GM12878 (cell line): Measurements from ENCODE around the gene CRB1. TPM values are rescaled to one million over a fixed set of nuclear protein-coding genes. Genes with fewer than 3 reads are reported as not detected.

ENCODE experiments used
- ATAC-seq: fragments of 200-7000 bp; cut with Tn5 transposase; 3 replicates; pipeline ENCODE4 v1.9.1; 2020; ENCODE audit warnings: mild to moderate bottlenecking, moderate library complexity
- BruUV-seq: library from RNA; stranded (reverse); fragments of 400-500 nt; replicated peaks from 2 replicates; lab custom pipeline; 2021; lab: Mats Ljungman, UMichigan
- CTCF ChIA-PET: fragments of 300-600 bp; sonication (Branson Sonifier 250); formaldehyde crosslinking; extraction: SDS; loops from one replicate; lab custom pipeline; 2021; ENCODE audit warnings: inconsistent platforms; lab: Yijun Ruan, JAX
- POLR2A ChIA-PET: fragments of 350-600 bp; formaldehyde crosslinking; extraction: SDS; loops from one replicate; lab custom pipeline; 2021; ENCODE audit warnings: inconsistent platforms; lab: Charles Lee
- RAD21 ChIA-PET: fragments of 300-600 bp; sonication (Branson Sonifier 250); formaldehyde crosslinking; loops from one replicate; lab custom pipeline; 2023; ENCODE audit warnings: antibody characterized with exemption; ENCODE audit not compliant: unreplicated experiment; lab: Charles Lee
- SMC1A ChIA-PET: fragments of 300-600 bp; sonication (Branson Sonifier 250); formaldehyde crosslinking; loops from one replicate; lab custom pipeline; 2023; ENCODE audit not compliant: unreplicated experiment, uncharacterized antibody; lab: Charles Lee
- DNase-seq: peaks from one replicate; pipeline ENCODE4 v3.0.0-alpha.2; 2011; ENCODE audit warnings: low read depth, low spot score
- FAIRE-seq: peaks from 3 replicates; lab custom pipeline; 2011; peaks lifted over from hg19 to GRCh38; lab: Jason Lieb, UNC
- H2AFZ ChIP-seq: 2 replicates; pipeline ENCODE4 v1.6.0; 2011; ENCODE audit warnings: low read depth, low read length, control low read depth; ENCODE audit not compliant: control insufficient read depth
- H3K27ac ChIP-seq: 2 replicates; pipeline ENCODE4 v1.5.1; 2011; ENCODE audit warnings: control low read depth; ENCODE audit not compliant: control insufficient read depth, insufficient read depth
- H3K27me3 ChIP-seq, 2 experiments: replicated peaks in 1 of 2; 2 replicates each; pipeline versions ENCODE4 v1.6.0 to v1.6.1; 2011; ENCODE audit warnings: low read length in 1 of 2; ENCODE audit not compliant: control insufficient read depth in 2 of 2, insufficient read depth in 2 of 2
- H3K36me3 ChIP-seq, 2 experiments: 2 replicates each; pipeline ENCODE4 v1.5.1; 2011; ENCODE audit warnings: low read length in 1 of 2; ENCODE audit not compliant: control insufficient read depth in 2 of 2, insufficient read depth in 2 of 2
- H3K4me1 ChIP-seq: 2 replicates; pipeline ENCODE4 v1.6.1; 2011; ENCODE audit warnings: mild to moderate bottlenecking, low read length, moderate library complexity, mixed read lengths; ENCODE audit not compliant: control insufficient read depth, insufficient read depth
- H3K4me2 ChIP-seq: 2 replicates; pipeline ENCODE4 v1.6.0; 2011; ENCODE audit warnings: control low read depth; ENCODE audit not compliant: control insufficient read depth, insufficient read depth
- H3K4me3 ChIP-seq: fragments of 200-600 bp; sonication (generic); 2 replicates; pipeline ENCODE4 v1.5.1; 2016
- H3K79me2 ChIP-seq: 2 replicates; pipeline ENCODE4 v1.6.0; 2011; ENCODE audit warnings: low read length; ENCODE audit not compliant: control insufficient read depth, insufficient read depth
- H3K9ac ChIP-seq: 2 replicates; pipeline ENCODE4 v1.8.0; 2011; ENCODE audit warnings: low read length, control low read depth, mixed read lengths; ENCODE audit not compliant: control insufficient read depth, insufficient read depth
- H3K9me3 ChIP-seq: replicated peaks from 3 replicates; pipeline ENCODE4 v1.5.1; 2011; ENCODE audit warnings: mild to moderate bottlenecking, low read length; ENCODE audit not compliant: control insufficient read depth, insufficient read depth
- H4K20me1 ChIP-seq: 2 replicates; pipeline ENCODE4 v1.6.0; 2011; ENCODE audit not compliant: control insufficient read depth, insufficient read depth
- CHD4 ChIP-seq: fragments of 200-600 bp; sonication (generic); IDR thresholded peaks from 2 replicates; pipeline ENCODE4 v1.6.1; 2016; ENCODE audit warnings: mild to moderate bottlenecking
- NFIC ChIP-seq: IDR thresholded peaks from 2 replicates; pipeline ENCODE4 v1.6.1; 2012; ENCODE audit warnings: low read depth, mild to moderate bottlenecking, inconsistent platforms, low read length, moderate library complexity
- RUNX3 ChIP-seq: IDR thresholded peaks from 2 replicates; pipeline ENCODE4 v1.6.1; 2012; ENCODE audit warnings: low read length, inconsistent platforms
- TAF1 ChIP-seq: IDR thresholded peaks from 2 replicates; pipeline ENCODE4 v1.6.1; 2011; ENCODE audit warnings: mild to moderate bottlenecking, low read depth, low read length, borderline replicate concordance
- TARDBP ChIP-seq: IDR thresholded peaks from 2 replicates; pipeline ENCODE4 v1.6.1; 2016; ENCODE audit warnings: borderline replicate concordance
- ZNF592 ChIP-seq: fragments of 450-650 bp; IDR thresholded peaks from 2 replicates; pipeline ENCODE4 v1.6.1; 2017; ENCODE audit warnings: mild to moderate bottlenecking, moderate library complexity
- ZZZ3 ChIP-seq: IDR thresholded peaks from 2 replicates; pipeline ENCODE4 v1.6.1; 2011; ENCODE audit warnings: low read depth; ENCODE audit not compliant: control insufficient read depth, insufficient read length
- WGBS: methylation state at CpG from one replicate; pipeline ENCODE4 v1.1.6; 2016; ENCODE audit warnings: low lambda C conversion rate; ENCODE audit not compliant: insufficient replicate concordance, insufficient coverage; ENCODE audit errors: missing lambda C conversion rate; 5-methylcytosine and 5-hydroxymethylcytosine counted together
- in situ Hi-C: fragments of 300-500 bp; cut with MboI; formaldehyde crosslinking; loops from 9 replicates; pipeline ENCODE4 v1.14.3; 2018; ENCODE audit warnings: mixed read lengths
- intact Hi-C: fragments of 100-400 bp; cut with micrococcal nuclease; formaldehyde crosslinking; loops from one replicate; pipeline ENCODE4 v1.14.2; 2022; ENCODE audit not compliant: unreplicated experiment
- polyA plus RNA-seq, 11 experiments: library from polyadenylated mRNA; depleted of rRNA in 4 of 11; unstranded in 6 of 11; stranded (reverse) in 5 of 11; fragments of >200 nt; fragmentation: Nextera tagmentation in 4 of 11; fragmentation: Illumina TruSeq in 1 of 11; extraction: Ambion mirVana in 4 of 11; extraction: Trizol in 1 of 11; gene quantifications; 1 replicate in 1 of 11; 2 replicates in 10 of 11; pipeline versions ENCODE4 v1.2.1 to v1.2.3, GENCODE V29; 2011 to 2016; ENCODE audit warnings: inconsistent platforms in 2 of 11, missing spikeins in 2 of 11, low read depth in 1 of 11
- total RNA-seq, 4 experiments: library from RNA; depleted of rRNA in 3 of 4; stranded (reverse); fragments of >200 nt in 3 of 4; fragmentation: Illumina TruSeq in 1 of 4; extraction: Trizol in 1 of 4; gene quantifications; 2 replicates each; pipeline versions ENCODE4 v1.2.1 to v1.2.3, GENCODE V29; 2013 to 2021
- TF ChIP-seq, protein P1 (sequence below): fragments of 450-650 bp; IDR thresholded peaks from 2 replicates; pipeline ENCODE4 v1.6.1; 2018; ENCODE audit warnings: mild to moderate bottlenecking, low read depth, moderate library complexity; ENCODE audit not compliant: partially characterized antibody
- TF ChIP-seq, protein P2 (sequence below): IDR thresholded peaks from 2 replicates; pipeline ENCODE4 v1.6.1; 2011; ENCODE audit warnings: low read depth, low read length, improper control_type of control experiment, borderline replicate concordance

CRB1 gene
- total and polyA plus RNA-seq, 10 of the 15 experiments (the other 5 are each of a cell fraction or from before 2014, with no cell fraction given), result 0.06 to 0.10 (median 0.06) TPM; not detected in 7

DNA sequence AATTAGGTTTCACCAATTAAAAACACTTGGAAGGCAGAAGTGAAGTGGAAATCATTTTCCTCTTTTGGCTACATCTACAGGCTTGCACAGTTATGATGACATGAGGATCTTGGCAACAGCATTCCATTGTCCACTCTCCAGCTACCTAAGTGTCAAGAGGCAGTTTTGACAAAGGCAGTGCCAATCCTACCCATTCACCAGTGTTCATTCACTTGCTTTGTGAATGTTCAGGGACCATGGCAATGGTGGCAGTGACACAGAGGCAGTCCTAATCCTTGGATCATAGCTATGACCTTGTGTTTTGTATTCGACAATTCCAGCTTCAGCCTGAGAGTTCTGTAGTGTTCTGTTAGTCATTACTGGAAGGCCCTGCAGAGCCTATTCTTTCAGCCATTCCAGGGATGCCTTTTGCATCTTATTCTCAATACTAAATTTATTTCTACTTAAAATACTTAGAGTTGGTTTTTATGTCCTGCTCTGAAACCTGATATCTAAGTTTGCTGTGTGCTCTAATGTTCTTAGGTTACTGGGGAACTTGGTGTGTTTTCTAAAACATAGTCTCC, 36.7 kb downstream of the CRB1 start:
- CTCF ChIA-PET, result no interaction called here

GRCh38 chr1:197305925-197306324, 37.9 kb downstream of the CRB1 start:
- RAD21 ChIA-PET, result no interaction called here
- Histone ChIP-seq H3K9ac (no peak overlapping the region), H3K4me2 (no peak overlapping the region), H3K79me2 (no peaks in the 10 kb centered on the region), H3K4me1 (no peaks in the 10 kb centered on the region), H2AFZ (no peak overlapping the region), H3K4me3 (no peak overlapping the region), H3K27me3 (no peaks in the 10 kb centered on the region), H3K9me3 (no peaks in the 10 kb centered on the region), H3K27ac (no peak overlapping the region), H3K36me3 (no peaks in the 10 kb centered on the region), H4K20me1 (no peaks in the 10 kb centered on the region)
- SMC1A ChIA-PET, result no interaction called here
- DNase-seq (no peak), ATAC-seq (no peak), FAIRE-seq (no peak)
- no TSS peak for BruUV-seq
- POLR2A ChIA-PET, result interaction anchor here (0.7 kb wide), 1 partner anchor 970 kb away, joined by 3 read pairs; no protein-coding TSS in a partner anchor
- in situ Hi-C loops (no loop called here), intact Hi-C loops (no loop called here)
- 0% methylated on average over 2 of the region's 2 CpGs for WGBS
- CTCF ChIA-PET, result no interaction called here
- TF ChIP-seq, protein P1, sequence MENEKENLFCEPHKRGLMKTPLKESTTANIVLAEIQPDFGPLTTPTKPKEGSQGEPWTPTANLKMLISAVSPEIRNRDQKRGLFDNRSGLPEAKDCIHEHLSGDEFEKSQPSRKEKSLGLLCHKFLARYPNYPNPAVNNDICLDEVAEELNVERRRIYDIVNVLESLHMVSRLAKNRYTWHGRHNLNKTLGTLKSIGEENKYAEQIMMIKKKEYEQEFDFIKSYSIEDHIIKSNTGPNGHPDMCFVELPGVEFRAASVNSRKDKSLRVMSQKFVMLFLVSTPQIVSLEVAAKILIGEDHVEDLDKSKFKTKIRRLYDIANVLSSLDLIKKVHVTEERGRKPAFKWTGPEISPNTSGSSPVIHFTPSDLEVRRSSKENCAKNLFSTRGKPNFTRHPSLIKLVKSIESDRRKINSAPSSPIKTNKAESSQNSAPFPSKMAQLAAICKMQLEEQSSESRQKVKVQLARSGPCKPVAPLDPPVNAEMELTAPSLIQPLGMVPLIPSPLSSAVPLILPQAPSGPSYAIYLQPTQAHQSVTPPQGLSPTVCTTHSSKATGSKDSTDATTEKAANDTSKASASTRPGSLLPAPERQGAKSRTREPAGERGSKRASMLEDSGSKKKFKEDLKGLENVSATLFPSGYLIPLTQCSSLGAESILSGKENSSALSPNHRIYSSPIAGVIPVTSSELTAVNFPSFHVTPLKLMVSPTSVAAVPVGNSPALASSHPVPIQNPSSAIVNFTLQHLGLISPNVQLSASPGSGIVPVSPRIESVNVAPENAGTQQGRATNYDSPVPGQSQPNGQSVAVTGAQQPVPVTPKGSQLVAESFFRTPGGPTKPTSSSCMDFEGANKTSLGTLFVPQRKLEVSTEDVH, result no peak
- TF ChIP-seq ZZZ3, result no peak
- TF ChIP-seq, protein P2, sequence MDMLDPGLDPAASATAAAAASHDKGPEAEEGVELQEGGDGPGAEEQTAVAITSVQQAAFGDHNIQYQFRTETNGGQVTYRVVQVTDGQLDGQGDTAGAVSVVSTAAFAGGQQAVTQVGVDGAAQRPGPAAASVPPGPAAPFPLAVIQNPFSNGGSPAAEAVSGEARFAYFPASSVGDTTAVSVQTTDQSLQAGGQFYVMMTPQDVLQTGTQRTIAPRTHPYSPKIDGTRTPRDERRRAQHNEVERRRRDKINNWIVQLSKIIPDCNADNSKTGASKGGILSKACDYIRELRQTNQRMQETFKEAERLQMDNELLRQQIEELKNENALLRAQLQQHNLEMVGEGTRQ, result no peak
- no peak for TF ChIP-seq TARDBP
- no peak for TF ChIP-seq ZNF592

More for the DNA sequence above, 36.7 kb downstream of the CRB1 start:
- no peak for TF ChIP-seq TAF1
- no peak for TF ChIP-seq RUNX3
- no peak for TF ChIP-seq NFIC
- TF ChIP-seq CHD4, result no peak
- ChIA-PET POLR2A (no interaction called here), RAD21 (no interaction called here), SMC1A (no interaction called here)
- H3K9ac ChIP-seq, result no peak overlapping the region
- no peaks in the 10 kb centered on the region for H3K27me3 ChIP-seq
- H2AFZ ChIP-seq, result no peak overlapping the region
- intact Hi-C loops (no loop called here), in situ Hi-C loops (no loop called here)
- BruUV-seq, result no TSS peak
- FAIRE-seq (no peak), ATAC-seq (no peak), DNase-seq (no peak)
- H4K20me1 ChIP-seq, result no peaks in the 10 kb centered on the region
- H3K36me3 ChIP-seq, result no peaks in the 10 kb centered on the region
- H3K9me3 ChIP-seq, result no peaks in the 10 kb centered on the region
- H3K79me2 ChIP-seq, result no peaks in the 10 kb centered on the region
- no peak overlapping the region for H3K4me3 ChIP-seq
- no peak overlapping the region for H3K4me2 ChIP-seq
- H3K4me1 ChIP-seq, result no peaks in the 10 kb centered on the region
- H3K27ac ChIP-seq, result no peak overlapping the region
- 62% methylated on average over 1 of the region's 1 CpG for WGBS
